ENCODE measurements around the gene OGDH. TPM values are rescaled to one million over a fixed set of nuclear protein-coding genes. Genes with fewer than 3 reads are reported as not detected.

OGDH gene
- polyA plus RNA-seq, 4 donors = 66.8 to 136 (median 112) TPM

Other genes with a start within 250 kb of the OGDH start
- 10 to 100 TPM; 13.4 to 67.0 (median 25.6) TPM for gene NUDCD3, start 116.0 kb upstream of the OGDH start, polyA plus RNA-seq
- 100 to 1,000 TPM in 1 of 4 donors, 10 to 100 TPM in 3; 39.9 to 108 (median 57.3) TPM for gene NPC1L1, start 65.3 kb upstream of the OGDH start, polyA plus RNA-seq
- gene DDX56, start 32.7 kb upstream of the OGDH start, polyA plus RNA-seq = 100 to 1,000 TPM in 2 of 4 donors, 10 to 100 TPM in 2; 62.2 to 359 (median 207) TPM
- gene TMED4, start 24.4 kb upstream of the OGDH start, polyA plus RNA-seq = 100 to 1,000 TPM in 1 of 4 donors, 10 to 100 TPM in 3; 64.8 to 166 (median 80.0) TPM
- 10 to 100 TPM; 18.9 to 75.2 (median 37.6) TPM for gene ZMIZ2, start 142.2 kb downstream of the OGDH start, polyA plus RNA-seq
- 1,000 to 10,000 TPM; 1,389 to 4,480 (median 2,811) TPM for gene PPIA, start 190.1 kb downstream of the OGDH start, polyA plus RNA-seq
- 100 to 1,000 TPM in 2 of 4 donors, 10 to 100 TPM in 2; 76.7 to 159 (median 110) TPM for gene H2AZ2, start 241.5 kb downstream of the OGDH start, polyA plus RNA-seq